K562 (cell line): ENCODE data around the gene KLK2. TPM values are rescaled to one million over a fixed set of nuclear protein-coding genes. Genes with fewer than 3 reads are reported as not detected.

Experiments
- CLOCK ChIP-seq: fragments of 250-450 bp; sonication (Bioruptor Pico); IDR thresholded peaks from 2 replicates; pipeline ENCODE4 v1.4.0; 2020; ENCODE audit warnings: mild to moderate bottlenecking, moderate library complexity, borderline replicate concordance
- DNMT1 ChIP-seq: fragments of 450-650 bp; IDR thresholded peaks from 2 replicates; pipeline ENCODE4 v1.6.1; 2016; ENCODE audit warnings: antibody characterized with exemption, mild to moderate bottlenecking
- E4F1 ChIP-seq: fragments of 250-450 bp; sonication (Bioruptor Pico); IDR thresholded peaks from 2 replicates; pipeline ENCODE4 v1.5.0; 2021; ENCODE audit warnings: mild to moderate bottlenecking, borderline replicate concordance
- KDM2B ChIP-seq: fragments of 250-450 bp; sonication (Bioruptor Pico); IDR thresholded peaks from 2 replicates; pipeline ENCODE4 v1.8.0; 2021; ENCODE audit warnings: mild to moderate bottlenecking, moderate library complexity
- KLF16 ChIP-seq: IDR thresholded peaks from 2 replicates; pipeline ENCODE4 v1.6.1; 2016; ENCODE audit warnings: antibody characterized with exemption
- SLC30A9 ChIP-seq: fragments of 250-450 bp; sonication (Bioruptor Pico); IDR thresholded peaks from 2 replicates; pipeline ENCODE4 v1.8.0; 2022; ENCODE audit warnings: mild to moderate bottlenecking, moderate library complexity
- THRB ChIP-seq: fragments of 450-650 bp; formaldehyde crosslinking; conservative IDR thresholded peaks from 2 replicates; pipeline ENCODE4 v1.4.0; 2022; ENCODE audit warnings: mild to moderate bottlenecking, missing genetic modification characterization
- TRIM24 ChIP-seq, 2 experiments: fragments of 450-650 bp; IDR thresholded peaks; 2 replicates each; pipeline ENCODE4 v1.6.1; 2016
- ZBTB11 ChIP-seq, 3 experiments: fragments of 200-800 bp in 1 of 3; fragments of 250-450 bp in 1 of 3; fragments of 450-650 bp in 1 of 3; sonication (Bioruptor Pico) in 1 of 3; sonication (Bioruptor generic) in 1 of 3; formaldehyde crosslinking in 1 of 3; IDR thresholded peaks; 2 replicates each; pipeline versions ENCODE4 v1.6.1 to v1.8.0; 2016 to 2022; ENCODE audit warnings: mild to moderate bottlenecking in 2 of 3, missing genetic modification characterization in 2 of 3, missing compliant biosample characterization in 1 of 3, moderate library complexity in 1 of 3
- ZNF146 ChIP-seq: IDR thresholded peaks from one replicate; pipeline ENCODE4 v1.6.1; 2018; ENCODE audit warnings: missing compliant biosample characterization; ENCODE audit not compliant: unreplicated experiment
- ZNF280A ChIP-seq: fragments of 450-650 bp; IDR thresholded peaks from 2 replicates; pipeline ENCODE4 v1.6.1; 2018; ENCODE audit warnings: mild to moderate bottlenecking, low read depth; ENCODE audit not compliant: partially characterized antibody
- polyA plus RNA-seq, 8 experiments: library from polyadenylated mRNA; depleted of rRNA in 4 of 8; stranded (reverse) in 5 of 8; unstranded in 3 of 8; fragments of >200 nt; fragmentation: Nextera tagmentation in 2 of 8; fragmentation: Illumina TruSeq in 1 of 8; extraction: Ambion mirVana in 2 of 8; extraction: Trizol in 1 of 8; gene quantifications; 2 replicates each; pipeline versions ENCODE4 v1.2.1 to v1.2.3, GENCODE V29; 2011 to 2014; ENCODE audit warnings: inconsistent platforms in 1 of 8, missing spikeins in 1 of 8
- total RNA-seq, 7 experiments: library from RNA; depleted of rRNA in 6 of 7; stranded (reverse); fragments of >200 nt in 6 of 7; fragmentation: Illumina TruSeq in 2 of 7; extraction: Trizol in 2 of 7; gene quantifications; 2 replicates each; pipeline versions ENCODE4 v1.2.1 to v1.2.3, GENCODE V29; 2011 to 2021; ENCODE audit warnings: low replicate concordance in 1 of 7

The KLK2 gene
- total and polyA plus RNA-seq, 9 of the 15 experiments (the other 6 are each of a cell fraction or from before 2014, with no cell fraction given), result 0.11 to 0.47 (median 0.23) TPM; not detected in 1

- TF ChIP-seq ZBTB11 (CRISPR knock-in tag; IDR thresholded peaks at IDR 0.05) (no peak), ZNF280A (no peak), KDM2B (CRISPR knock-in tag) (no peak), ZNF146 (CRISPR knock-in tag) (no peak), DNMT1 (no peak), SLC30A9 (no peak), CLOCK (no peak), THRB (CRISPR knock-in tag) (no peak), KLF16 (no peak), E4F1 (CRISPR knock-in tag) (no peak), TRIM24 (IDR thresholded peaks at IDR 0.05) (no peak)
Measured at GRCh38 chr19:50832666-50833065, 40.6 kb upstream of the KLK2 start (continued).
